HG02885 (cell line): Measurements from ENCODE around the gene PTPRK.

Experiments used
- ATAC-seq: cut with Tn5 transposase; IDR thresholded peaks from one replicate; pipeline ENCODE4 v1.9.1; 2021; ENCODE audit warnings: mild to moderate bottlenecking; ENCODE audit not compliant: unreplicated experiment, poor library complexity

Gene PTPRK

GRCh38 chr6:128259730-128260685 is 260.4 kb downstream of the PTPRK start:
- ATAC-seq: peak; percentile 54

- ATAC-seq: peak; percentile 91
Measured at GRCh38 chr6:128259029-128259724, 261.2 kb downstream of the PTPRK start.

GRCh38 chr6:128256095-128256494 is 264.3 kb downstream of the PTPRK start:
- no peak for ATAC-seq

- ATAC-seq: peak; percentile 81
Measured at GRCh38 chr6:128252341-128253176, 267.8 kb downstream of the PTPRK start.

GRCh38 chr6:128251445-128252340 is 268.7 kb downstream of the PTPRK start:
- no peak for ATAC-seq

DNA sequence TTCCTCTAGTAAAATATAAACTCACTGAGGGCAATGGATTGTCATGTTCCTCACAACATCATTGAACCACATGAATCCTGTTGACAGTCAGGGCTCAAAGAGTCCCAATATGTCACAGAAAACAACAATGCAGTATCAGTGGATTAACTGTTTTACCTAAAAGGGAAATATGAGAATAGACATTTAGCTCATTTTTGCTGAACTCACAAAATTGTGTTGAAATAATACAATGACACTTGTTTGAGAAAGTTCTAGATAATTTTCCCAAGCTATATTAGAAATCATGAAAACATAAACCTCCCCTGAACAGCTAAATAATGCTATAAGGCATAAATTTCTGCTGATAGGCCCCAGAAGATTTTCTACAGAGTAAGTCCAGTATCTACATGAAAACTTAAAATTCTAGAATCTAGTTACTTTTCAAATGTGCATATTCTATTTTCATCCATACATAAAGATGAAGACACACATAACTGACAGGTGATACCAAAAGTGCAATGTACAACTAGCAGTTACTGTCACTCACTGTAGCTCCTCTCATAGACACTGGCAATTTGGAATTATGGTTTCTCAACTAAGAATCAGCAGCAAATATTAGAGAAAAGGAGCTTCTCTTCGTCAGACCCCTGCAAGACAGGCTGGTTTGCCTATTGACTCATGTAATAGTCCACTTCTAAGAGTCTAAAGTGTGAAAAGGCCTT is 269.9 kb downstream of the PTPRK start:
- ATAC-seq: no peak

- ATAC-seq: no peak
Measured at GRCh38 chr6:128249429-128249828, 271.0 kb downstream of the PTPRK start.

DNA sequence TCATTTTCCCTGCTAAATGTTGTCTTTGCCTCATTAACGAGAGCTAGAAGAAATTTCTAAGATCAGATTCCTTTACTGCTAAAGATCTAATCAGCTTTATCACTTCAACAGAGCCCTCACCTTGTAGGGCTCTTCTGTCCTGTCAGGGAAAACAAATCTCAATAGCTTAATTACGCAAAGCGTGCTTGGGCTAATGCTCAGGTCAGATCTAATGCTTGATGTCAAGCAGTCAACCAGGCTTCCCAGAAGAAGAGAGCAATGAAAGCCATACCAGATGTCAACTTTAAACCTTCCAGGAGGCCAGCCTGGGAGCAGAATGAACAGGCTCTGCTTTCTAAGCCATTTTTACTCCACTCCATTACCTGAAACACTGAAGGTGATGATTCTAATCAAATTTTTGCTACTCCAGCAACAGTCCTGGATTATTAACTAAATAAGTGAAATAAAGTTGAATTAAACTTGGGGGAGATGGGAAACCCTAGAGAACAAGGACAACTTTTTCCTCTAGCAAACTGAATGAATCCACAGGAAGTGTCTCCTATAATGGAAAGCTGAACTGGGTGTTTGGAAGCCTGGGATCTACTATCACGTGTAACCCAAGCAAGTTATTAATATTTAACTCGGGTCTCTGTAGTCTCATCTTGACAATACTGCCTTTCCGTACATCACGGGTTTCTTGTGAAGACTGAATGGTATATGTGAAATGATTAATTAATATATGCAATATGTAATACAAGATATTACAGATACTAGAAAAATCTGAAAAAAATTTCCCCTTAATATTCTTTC is 273.7 kb downstream of the PTPRK start:
- no peak for ATAC-seq

- ATAC-seq: no peak
Measured at GRCh38 chr6:128244751-128245405, 275.5 kb downstream of the PTPRK start.

DNA sequence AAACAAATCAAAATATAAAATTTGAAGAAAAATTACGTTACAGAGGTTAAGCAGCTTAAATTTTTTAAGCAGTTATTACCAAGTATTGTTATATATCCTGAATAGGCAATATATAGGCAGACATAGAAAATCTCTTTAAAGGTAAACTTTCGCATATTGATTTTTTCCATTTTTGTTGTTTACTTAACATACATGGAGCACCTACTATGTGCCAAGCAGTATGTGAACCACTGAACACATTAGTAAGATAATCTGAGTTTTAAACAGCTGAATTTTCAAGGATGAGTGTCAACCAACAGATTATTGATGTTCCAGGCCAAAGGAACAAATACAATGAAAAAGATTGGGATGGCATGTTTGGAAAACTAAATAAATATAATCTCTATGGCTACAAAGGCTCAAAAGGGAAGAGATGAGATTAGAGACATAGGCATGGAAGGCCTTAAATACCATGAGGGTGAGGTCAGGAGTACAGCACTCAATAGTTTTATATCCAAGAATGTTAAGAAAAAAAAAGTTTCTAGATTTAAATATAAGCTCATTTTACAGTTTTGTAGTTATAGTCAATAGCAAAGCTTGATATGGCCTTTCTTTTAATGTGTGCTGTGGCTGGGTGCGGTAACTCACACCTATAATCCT is 277.5 kb downstream of the PTPRK start:
- no peak for ATAC-seq

DNA sequence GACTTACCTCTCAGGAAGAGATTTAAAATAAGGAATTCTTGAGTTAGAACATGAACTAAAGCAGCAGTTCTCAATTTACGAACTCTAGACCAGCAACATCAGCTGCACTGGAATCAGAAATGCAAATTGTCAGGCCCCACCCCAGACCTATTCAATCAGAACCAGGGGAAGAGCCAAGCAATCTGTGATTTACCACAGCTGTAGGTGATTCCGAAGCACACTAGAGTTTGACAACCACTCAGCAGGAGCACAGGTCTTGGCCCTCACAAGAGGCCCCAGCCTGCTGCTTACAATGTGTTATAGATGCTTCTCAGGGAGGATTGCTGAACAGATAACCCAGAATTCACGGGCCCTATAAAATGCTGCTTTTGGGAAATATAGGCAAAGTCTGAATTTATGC is 279.2 kb downstream of the PTPRK start:
- peak; percentile 42 for ATAC-seq

GRCh38 chr6:128240024-128240428 is 280.4 kb downstream of the PTPRK start:
- ATAC-seq: peak; percentile 72

DNA sequence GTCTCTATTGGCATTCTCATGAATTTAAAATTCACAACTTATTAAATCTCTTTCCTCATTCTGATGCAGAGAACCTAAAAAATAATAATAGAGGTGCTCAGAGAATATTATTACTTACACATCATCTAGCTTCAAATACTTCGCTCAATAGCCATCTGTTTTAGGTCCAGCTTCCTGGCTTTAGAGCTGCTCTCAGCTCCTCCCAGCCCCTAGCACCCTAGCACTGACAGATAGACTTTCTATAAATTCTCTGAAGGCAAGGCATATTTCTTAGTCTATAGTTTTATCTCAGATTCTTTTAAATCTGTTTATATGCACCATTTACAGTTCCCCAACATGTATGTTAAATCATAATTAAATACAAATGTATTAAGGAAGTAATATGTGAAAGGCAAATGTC is 281.3 kb downstream of the PTPRK start:
- ATAC-seq: no peak

DNA sequence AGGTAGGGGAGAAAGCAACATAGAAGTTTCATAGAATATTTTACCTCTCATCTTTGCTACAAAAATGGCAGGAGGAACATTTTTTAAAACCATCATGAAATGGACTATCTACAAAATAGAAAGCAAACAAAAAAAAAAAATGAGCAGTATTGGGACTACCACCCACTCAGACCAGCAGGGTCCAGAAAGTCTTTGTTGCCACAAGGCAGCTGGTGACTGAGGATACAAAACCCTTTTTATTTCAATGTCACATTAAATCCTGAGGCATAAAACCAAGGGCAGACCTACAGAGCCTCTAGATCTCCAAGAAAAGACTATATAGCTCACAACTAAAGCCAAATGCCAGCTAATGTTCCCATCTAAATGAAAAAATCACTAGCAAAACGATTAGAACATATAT is 282.2 kb downstream of the PTPRK start:
- ATAC-seq: no peak

GRCh38 chr6:128235556-128235955 is 284.8 kb downstream of the PTPRK start:
- no peak for ATAC-seq

DNA sequence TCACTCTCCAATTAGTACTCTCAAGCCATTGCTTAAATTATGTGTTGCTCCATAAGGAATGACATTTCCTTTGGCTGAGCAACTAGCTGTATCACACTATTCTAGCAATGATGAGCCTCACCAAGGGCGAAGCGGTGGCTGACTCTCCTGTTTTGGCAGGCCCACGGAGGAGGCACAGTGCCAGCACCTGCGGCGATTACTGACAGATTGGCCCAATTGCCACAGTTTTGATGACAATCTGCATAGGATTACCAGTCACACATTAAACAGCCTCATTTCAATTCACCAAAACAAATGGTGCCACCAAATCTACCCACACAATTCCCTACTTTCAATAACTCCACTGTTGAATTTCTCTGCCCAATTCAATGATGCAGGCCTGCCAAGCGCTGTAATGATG is 286.9 kb downstream of the PTPRK start:
- no peak for ATAC-seq

DNA sequence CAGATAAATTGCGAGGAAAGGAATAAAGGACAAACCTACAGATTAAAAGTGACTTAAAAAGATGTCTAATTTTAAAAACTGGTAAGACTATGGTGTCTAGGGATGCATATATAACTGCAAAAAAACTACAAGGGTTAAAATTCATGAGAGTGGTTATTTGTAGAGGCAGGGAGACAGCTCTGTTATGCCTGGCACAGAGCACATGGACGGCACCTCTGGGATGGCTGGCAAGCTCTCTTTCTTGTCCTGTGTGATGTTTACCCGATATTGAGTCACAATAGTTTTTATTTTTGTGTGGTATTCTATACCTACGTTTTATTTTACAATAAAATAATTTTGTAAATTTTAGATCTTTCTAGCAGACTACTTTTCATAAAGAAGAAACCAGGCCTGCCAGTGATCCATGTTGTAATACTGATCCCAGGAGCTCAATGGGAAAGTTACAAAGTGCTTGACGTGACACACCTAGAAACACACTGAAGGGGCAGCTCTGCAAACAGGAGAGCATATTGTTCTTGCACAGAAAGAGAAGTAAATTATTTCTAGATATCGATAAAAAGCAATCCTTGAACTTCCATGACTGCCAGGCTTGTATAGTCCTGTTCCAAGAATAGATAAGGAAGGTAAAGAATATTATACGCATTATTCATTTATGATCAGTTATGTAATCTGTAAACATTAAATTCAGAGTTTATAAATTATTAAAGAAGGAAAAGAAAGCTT is 290.0 kb downstream of the PTPRK start:
- no peak for ATAC-seq
